Adrenal gland (tissue), 12 donors: Measurements from ENCODE around the gene POLD2. TPM values are rescaled to one million over a fixed set of nuclear protein-coding genes. Genes with fewer than 3 reads are reported as not detected.

Experiments
- DNase-seq, 7 donors: peaks; one replicate each; pipeline ENCODE4 v3.0.0-alpha.2; 2019 to 2020
- H3K27ac ChIP-seq, 5 donors: fragments of 200-600 bp; sonication (generic) in 4 of 5; 1 replicate in 3 of 5; 2 replicates in 2 of 5; pipeline versions ENCODE4 v1.5.1 to v1.8.0; 2016 to 2020; ENCODE audit warnings: mild to moderate bottlenecking in 1 of 5
- H3K27me3 ChIP-seq: fragments of 200-600 bp; 2 replicates; pipeline ENCODE4 v1.8.0; 2021
- H3K36me3 ChIP-seq, 2 donors: fragments of 200-600 bp; replicated peaks in 1 of 2; 1 replicate in 1 of 2; 2 replicates in 1 of 2; pipeline versions ENCODE4 v1.5.1 to v1.8.0; 2018 to 2022
- H3K4me1 ChIP-seq, 2 donors: fragments of 200-600 bp; replicated peaks in 1 of 2; 1 replicate in 1 of 2; 2 replicates in 1 of 2; pipeline versions ENCODE4 v1.5.1 to v1.8.0; 2018 to 2021
- H3K4me3 ChIP-seq, 4 donors: fragments of 200-600 bp; sonication (generic) in 3 of 4; one replicate each; pipeline ENCODE4 v1.5.1; 2016 to 2018
- H3K9me3 ChIP-seq, 3 donors: fragments of 200-600 bp; sonication (generic) in 1 of 3; replicated peaks in 1 of 3; 1 replicate in 2 of 3; 2 replicates in 1 of 3; pipeline versions ENCODE4 v1.5.1 to v1.8.0; 2016 to 2021
- POLR2A ChIP-seq, 2 donors: fragments of 450-650 bp; IDR thresholded peaks; one replicate each; pipeline ENCODE4 v1.6.1; 2017; ENCODE audit warnings: antibody characterized with exemption in 2 of 2, mild to moderate bottlenecking in 2 of 2, moderate library complexity in 1 of 2
- WGBS, 4 donors: extraction: QIAGEN DNeasy Blood & Tissue Kit in 2 of 4; methylation state at CpG; one replicate each; pipeline versions ENCODE4 v1.1.5 to v1.1.7; 2013 to 2017; 5-methylcytosine and 5-hydroxymethylcytosine counted together
- intact Hi-C, 2 donors: fragments of 100-400 bp; cut with DNase I; formaldehyde crosslinking; loops; one replicate each; pipeline versions ENCODE4 v1.14.1 to v1.15.0; 2022 to 2023
- polyA plus RNA-seq, 3 donors: library from polyadenylated mRNA; stranded (reverse); fragments of 200-250 nt in 2 of 3; fragments of 350-450 nt in 1 of 3; fragmentation: Illumina TruSeq in 1 of 3; extraction: RNeasy Lipid Tissue Mini Kit (QIAGEN cat#74804) in 1 of 3; gene quantifications; one replicate each; pipeline ENCODE4 v1.2.3, GENCODE V29; 2013 to 2014
- total RNA-seq, 9 donors: library from RNA; depleted of rRNA in 4 of 9; stranded (reverse); fragments of >200 nt in 4 of 9; fragments of 120-200 nt in 1 of 9; fragmentation: NEBNext Ultra II Directional in 1 of 9; extraction: Animal tissue kit (Norgen Biotek cat#: 25700) in 1 of 9; gene quantifications; one replicate each; pipeline versions ENCODE4 v1.1.0 to v1.2.4, GENCODE V29; 2013 to 2023
- TF ChIP-seq, protein P1 (sequence below), 6 experiments: fragments of 450-650 bp in 4 of 6; fragments of 200-600 bp in 2 of 6; sonication (generic) in 1 of 6; IDR thresholded peaks; 1 replicate in 5 of 6; 2 replicates in 1 of 6; pipeline versions ENCODE4 v1.5.1 to v1.8.0; 2016 to 2021; ENCODE audit warnings: antibody characterized with exemption in 6 of 6, mild to moderate bottlenecking in 2 of 6, moderate library complexity in 1 of 6
- donor health status: healthy with polysubstance abuse.
- donor health status: Bipolar disorder and iron deficiency.
- donor health status: DM: yes; HTN: yes; CAD: no.
- donor health status: DM: no; HTN: no; CAD: no.
- donor health status: DM: no; HTN: no; CAD: no.
- donor health status: DM: yes; HTN: yes; CAD: no.

The POLD2 gene
- total and polyA plus RNA-seq, 12 donors, result 47.5 to 127 (median 78.1) TPM

- TF ChIP-seq POLR2A (IDR thresholded peaks at IDR 0.05), result no peak
- TF ChIP-seq, protein P1, sequence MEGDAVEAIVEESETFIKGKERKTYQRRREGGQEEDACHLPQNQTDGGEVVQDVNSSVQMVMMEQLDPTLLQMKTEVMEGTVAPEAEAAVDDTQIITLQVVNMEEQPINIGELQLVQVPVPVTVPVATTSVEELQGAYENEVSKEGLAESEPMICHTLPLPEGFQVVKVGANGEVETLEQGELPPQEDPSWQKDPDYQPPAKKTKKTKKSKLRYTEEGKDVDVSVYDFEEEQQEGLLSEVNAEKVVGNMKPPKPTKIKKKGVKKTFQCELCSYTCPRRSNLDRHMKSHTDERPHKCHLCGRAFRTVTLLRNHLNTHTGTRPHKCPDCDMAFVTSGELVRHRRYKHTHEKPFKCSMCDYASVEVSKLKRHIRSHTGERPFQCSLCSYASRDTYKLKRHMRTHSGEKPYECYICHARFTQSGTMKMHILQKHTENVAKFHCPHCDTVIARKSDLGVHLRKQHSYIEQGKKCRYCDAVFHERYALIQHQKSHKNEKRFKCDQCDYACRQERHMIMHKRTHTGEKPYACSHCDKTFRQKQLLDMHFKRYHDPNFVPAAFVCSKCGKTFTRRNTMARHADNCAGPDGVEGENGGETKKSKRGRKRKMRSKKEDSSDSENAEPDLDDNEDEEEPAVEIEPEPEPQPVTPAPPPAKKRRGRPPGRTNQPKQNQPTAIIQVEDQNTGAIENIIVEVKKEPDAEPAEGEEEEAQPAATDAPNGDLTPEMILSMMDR (IDR thresholded peaks at IDR 0.05), result no peak
- Histone ChIP-seq H3K4me1 (peaks cover 10 to 11% of the 10 kb centered on the region in 2 donors), H3K4me3 (no peak overlapping the region), H3K9me3 (no peaks in the 10 kb centered on the region), H3K27ac (no peak overlapping the region), H3K27me3 (no peaks in the 10 kb centered on the region), H3K36me3 (peaks cover 0 to 71% of the 10 kb centered on the region in 2 donors)
- intact Hi-C loops, result loop anchor here in 1 of 2 donors (5.0 to 10.0 kb wide), 2 partner anchors 39 to 116 kb away; no protein-coding TSS in a partner anchor
- DNase-seq, result no peak
- 86 to 94% (median 87%) methylated on average over 7 to 8 of the region's 8 CpGs for WGBS, 4 donors
These were observed 44.8 kb downstream of the POLD2 start for GRCh38 chr7:44078521-44078920.

- peaks cover 11 to 16% of the 10 kb centered on the region in 2 donors for H3K4me1 ChIP-seq
- WGBS, 4 donors, result 75 to 86% (median 84%) methylated on average over 5 of the region's 5 CpGs
These were observed 45.7 kb downstream of the POLD2 start for GRCh38 chr7:44077681-44078091.

GRCh38 chr7:44077061-44077460 is 46.3 kb downstream of the POLD2 start:
- Histone ChIP-seq H3K4me1 (peaks cover 16 to 23% of the 10 kb centered on the region in 2 donors), H3K27ac (no peak overlapping the region), H3K4me3 (no peak overlapping the region), H3K27me3 (no peaks in the 10 kb centered on the region), H3K36me3 (peaks cover 0 to 79% of the 10 kb centered on the region in 2 donors), H3K9me3 (no peaks in the 10 kb centered on the region)
- 88 to 95% (median 94%) methylated on average over 8 to 9 of the region's 9 CpGs for WGBS, 4 donors
- DNase-seq, result peak in 1 of 7 donors; percentile 12
- TF ChIP-seq POLR2A (IDR thresholded peaks at IDR 0.05), result no peak
- TF ChIP-seq, protein P1 (IDR thresholded peaks at IDR 0.05), result no peak
- intact Hi-C loops, result loop anchor here in 1 of 2 donors (5.0 to 10.0 kb wide), 2 partner anchors 40 to 118 kb away; no protein-coding TSS in a partner anchor

More at GRCh38 chr7:44077681-44078091, 45.7 kb downstream of the POLD2 start:
- peaks cover 0 to 79% of the 10 kb centered on the region in 2 donors for H3K36me3 ChIP-seq
- intact Hi-C loops, result loop anchor here in 1 of 2 donors (5.0 to 10.0 kb wide), 2 partner anchors 40 to 117 kb away; no protein-coding TSS in a partner anchor
- no peak overlapping the region for H3K27ac ChIP-seq
- H3K4me3 ChIP-seq, result no peak overlapping the region
- H3K9me3 ChIP-seq, result no peaks in the 10 kb centered on the region
- peak in 2 of 7 donors; percentile 10 to 11 for DNase-seq
- H3K27me3 ChIP-seq, result no peaks in the 10 kb centered on the region
- TF ChIP-seq, protein P1 (IDR thresholded peaks at IDR 0.05), result no peak
- TF ChIP-seq POLR2A (IDR thresholded peaks at IDR 0.05), result no peak

GRCh38 chr7:44076101-44076895 is 47.0 kb downstream of the POLD2 start:
- DNase-seq, result peak in 3 of 7 donors; percentile 43 to 57 (median 55)
- Histone ChIP-seq H3K27me3 (no peaks in the 10 kb centered on the region), H3K4me3 (no peak overlapping the region), H3K9me3 (no peaks in the 10 kb centered on the region), H3K27ac (no peak overlapping the region), H3K4me1 (peaks cover 10 to 22% of the 10 kb centered on the region in 2 donors), H3K36me3 (peaks cover 0 to 79% of the 10 kb centered on the region in 2 donors)
- WGBS, 4 donors, result 93 to 99% (median 94%) methylated on average over 14 to 20 of the region's 20 CpGs; no CpG with 5 or more reads in 1 of the 4 donors
- intact Hi-C loops, result loop anchor here in 1 of 2 donors (5.0 to 10.0 kb wide), 2 partner anchors 41 to 119 kb away; no protein-coding TSS in a partner anchor
- TF ChIP-seq POLR2A (IDR thresholded peaks at IDR 0.05), result no peak
- TF ChIP-seq, protein P1 (IDR thresholded peaks at IDR 0.05), result no peak
